Fibroblast of the aortic adventitia (primary cell): Measurements from ENCODE around the gene KNDC1. TPM values are rescaled to one million over a fixed set of nuclear protein-coding genes. Genes with fewer than 3 reads are reported as not detected.
"Not testable (repeated sequence)": the region's sequence is repeated elsewhere in the genome, so short reads cannot be mapped to it uniquely, and the experiment has no call there.

Source experiments
- DNase-seq: peaks from one replicate; pipeline ENCODE4 v3.0.0-alpha.2; 2010; ENCODE audit warnings: low read depth
- H3K4me3 ChIP-seq: 2 replicates; pipeline ENCODE4 v1.5.1; 2011; ENCODE audit warnings: low read depth, mild to moderate bottlenecking, control low read depth, low read length, moderate library complexity
- total RNA-seq: library from RNA; depleted of rRNA; stranded (reverse); fragments of >200 nt; gene quantifications from 2 replicates; pipeline ENCODE4 v1.2.3, GENCODE V29; 2012; ENCODE audit warnings: low replicate concordance
- TF ChIP-seq, protein P1 (sequence below): IDR thresholded peaks from 2 replicates; pipeline ENCODE4 v1.5.1; 2011; ENCODE audit warnings: mild to moderate bottlenecking, low read length, control low read depth, inconsistent platforms; ENCODE audit not compliant: insufficient read depth

Gene KNDC1
- total RNA-seq, 1 donor, result under 0.01 TPM

DNA sequence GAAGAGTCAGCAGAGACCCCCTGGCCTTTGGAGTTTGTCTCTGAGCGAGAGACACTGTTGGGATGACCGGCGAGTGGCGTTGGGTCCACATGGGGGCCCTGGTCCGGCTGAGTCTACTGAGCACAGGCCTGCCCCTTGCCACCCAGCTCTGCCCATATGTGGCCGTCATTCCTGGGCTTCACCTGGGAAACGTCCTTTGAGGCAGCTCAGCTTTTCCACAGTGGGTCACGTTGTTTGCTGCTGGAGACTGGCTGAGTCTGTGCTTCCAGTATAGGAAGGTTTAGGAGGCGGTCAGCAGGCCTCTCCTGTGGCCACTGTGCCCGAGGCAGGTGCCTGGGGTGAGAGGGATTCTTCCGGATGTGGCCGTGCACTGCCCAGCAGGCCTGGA is 99.6 kb downstream of the KNDC1 start:
- DNase-seq, result no peak
- no peak overlapping the region for H3K4me3 ChIP-seq
- TF ChIP-seq, protein P1, sequence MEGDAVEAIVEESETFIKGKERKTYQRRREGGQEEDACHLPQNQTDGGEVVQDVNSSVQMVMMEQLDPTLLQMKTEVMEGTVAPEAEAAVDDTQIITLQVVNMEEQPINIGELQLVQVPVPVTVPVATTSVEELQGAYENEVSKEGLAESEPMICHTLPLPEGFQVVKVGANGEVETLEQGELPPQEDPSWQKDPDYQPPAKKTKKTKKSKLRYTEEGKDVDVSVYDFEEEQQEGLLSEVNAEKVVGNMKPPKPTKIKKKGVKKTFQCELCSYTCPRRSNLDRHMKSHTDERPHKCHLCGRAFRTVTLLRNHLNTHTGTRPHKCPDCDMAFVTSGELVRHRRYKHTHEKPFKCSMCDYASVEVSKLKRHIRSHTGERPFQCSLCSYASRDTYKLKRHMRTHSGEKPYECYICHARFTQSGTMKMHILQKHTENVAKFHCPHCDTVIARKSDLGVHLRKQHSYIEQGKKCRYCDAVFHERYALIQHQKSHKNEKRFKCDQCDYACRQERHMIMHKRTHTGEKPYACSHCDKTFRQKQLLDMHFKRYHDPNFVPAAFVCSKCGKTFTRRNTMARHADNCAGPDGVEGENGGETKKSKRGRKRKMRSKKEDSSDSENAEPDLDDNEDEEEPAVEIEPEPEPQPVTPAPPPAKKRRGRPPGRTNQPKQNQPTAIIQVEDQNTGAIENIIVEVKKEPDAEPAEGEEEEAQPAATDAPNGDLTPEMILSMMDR, result no peak

GRCh38 chr10:133260895-133261725 is 101.1 kb downstream of the KNDC1 start:
- DNase-seq, result no peak
- H3K4me3 ChIP-seq, result peak overlapping the region; percentile 65
- TF ChIP-seq, protein P1, result no peak

DNA sequence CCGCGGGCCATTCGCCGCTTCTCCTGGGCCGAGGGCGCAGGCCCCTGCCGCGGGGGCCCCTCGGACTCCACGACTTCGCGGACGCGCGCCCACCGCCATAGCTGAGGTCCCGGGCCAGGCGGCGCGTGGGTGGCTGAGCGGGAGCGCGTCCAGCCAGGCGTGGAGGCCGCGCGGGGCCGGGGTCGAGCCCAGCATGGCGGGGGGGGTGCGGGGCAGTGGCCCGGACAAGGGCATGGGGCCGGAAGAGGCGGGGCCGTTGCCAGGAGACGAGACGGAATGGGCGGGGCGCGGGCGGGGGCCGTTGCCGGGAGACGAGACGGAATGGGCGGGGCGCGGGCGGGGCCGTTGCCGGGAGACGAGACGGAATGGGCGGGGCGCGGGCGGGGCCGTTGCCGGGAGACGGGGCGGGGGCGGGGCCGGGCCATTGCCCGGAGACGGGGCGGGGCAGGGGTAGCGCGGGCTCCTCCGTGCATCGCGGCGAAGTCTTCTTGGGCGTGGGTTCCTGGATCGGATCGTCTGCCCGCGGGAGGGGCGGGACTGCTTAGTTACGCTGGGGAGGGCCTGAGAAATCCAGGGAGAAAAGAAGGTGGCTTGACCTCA is 101.8 kb downstream of the KNDC1 start:
- peak overlapping the region; percentile 65 for H3K4me3 ChIP-seq
- peak; percentile 43 for DNase-seq
- TF ChIP-seq, protein P1, result no peak

- TF ChIP-seq, protein P1, result no peak
- DNase-seq, result no peak
- H3K4me3 ChIP-seq, result no peak overlapping the region
These were observed 102.7 kb downstream of the KNDC1 start for GRCh38 chr10:133262696-133263095.

GRCh38 chr10:133263674-133264073 is 103.7 kb downstream of the KNDC1 start:
- H3K4me3 ChIP-seq, result no peak overlapping the region
- no peak for DNase-seq
- TF ChIP-seq, protein P1, result no peak

DNA sequence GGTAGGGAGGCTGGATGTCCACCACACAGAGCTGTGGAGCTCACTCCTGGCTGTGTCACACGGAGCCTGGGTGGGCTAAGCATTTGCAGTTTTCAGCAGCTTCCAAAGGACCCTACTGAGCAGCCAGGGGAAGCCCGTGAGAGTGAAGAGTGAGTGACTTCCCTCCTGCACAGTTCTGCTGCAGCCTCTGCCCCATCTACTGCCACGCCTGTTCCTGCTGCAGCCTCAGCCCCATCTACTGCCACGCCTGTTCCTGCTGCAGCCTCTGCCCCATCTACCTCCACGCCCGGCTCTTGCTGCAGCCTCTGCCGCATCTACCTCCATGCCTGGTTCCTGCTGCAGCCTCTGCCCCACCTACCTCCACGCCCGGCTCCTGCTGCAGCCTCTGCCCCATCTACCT is 104.4 kb downstream of the KNDC1 start:
- TF ChIP-seq, protein P1, result no peak
- no peak overlapping the region for H3K4me3 ChIP-seq
- DNase-seq, result no peak

DNA sequence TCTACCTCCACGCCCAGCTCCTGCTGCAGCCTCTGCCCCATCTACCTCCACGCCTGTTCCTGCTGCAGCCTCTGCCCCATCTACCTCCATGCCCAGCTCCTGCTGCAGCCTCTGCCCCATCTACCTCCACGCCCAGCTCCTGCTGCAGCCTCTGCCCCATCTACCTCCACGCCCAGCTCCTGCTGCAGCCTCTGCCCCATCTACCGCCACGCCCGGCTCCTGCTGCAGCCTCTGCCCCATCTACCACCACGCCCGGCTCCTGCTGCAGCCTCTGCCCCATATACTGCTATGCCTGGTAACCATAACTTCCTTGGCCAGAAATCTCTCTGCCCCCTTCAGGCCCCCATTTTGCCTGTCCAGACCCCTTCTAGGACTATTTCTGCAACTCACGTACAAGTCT is 105.0 kb downstream of the KNDC1 start:
- H3K4me3 ChIP-seq, DNase-seq: not testable (repeated sequence)
